Measurements from ENCODE around the gene PFKL. TPM values are rescaled to one million over a fixed set of nuclear protein-coding genes. Genes with fewer than 3 reads are reported as not detected.

PFKL gene
- total and polyA plus RNA-seq, 2 donors (not counting 1 experiment from before 2014, with no cell fraction given) = 54.8 to 125 TPM

DNA sequence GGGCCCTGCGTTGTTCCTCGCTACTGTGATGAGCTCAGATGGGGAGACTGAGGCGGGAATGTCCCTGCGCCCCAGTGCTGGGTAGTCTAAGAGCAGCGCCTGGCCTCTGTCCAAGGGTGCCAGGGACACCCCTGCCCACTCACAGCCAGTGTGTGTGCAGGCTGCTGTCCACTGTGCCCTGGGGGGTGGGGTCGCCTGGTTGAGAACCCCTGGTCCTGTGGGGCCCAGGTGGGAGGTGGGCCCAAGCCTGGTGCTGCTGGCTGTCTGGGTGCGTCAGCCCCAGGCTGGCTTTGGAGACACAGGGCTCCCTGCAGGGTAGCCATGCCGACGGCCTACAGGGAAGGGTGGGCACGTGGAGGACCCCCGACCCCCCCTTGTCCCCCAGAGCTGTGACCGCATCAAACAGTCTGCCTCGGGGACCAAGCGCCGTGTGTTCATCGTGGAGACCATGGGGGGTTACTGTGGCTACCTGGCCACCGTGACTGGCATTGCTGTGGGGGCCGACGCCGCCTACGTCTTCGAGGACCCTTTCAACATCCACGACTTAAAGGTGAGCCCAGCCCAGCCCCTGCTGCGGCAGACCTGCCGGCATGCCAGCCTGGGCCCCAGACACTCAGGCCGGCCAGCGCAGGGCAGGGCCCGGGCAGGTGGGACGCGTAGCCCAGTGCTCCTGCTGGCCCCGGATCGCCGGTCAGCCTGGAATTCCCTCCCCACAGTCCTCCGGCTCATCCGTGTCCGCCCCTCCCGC is 24.4 kb downstream of the PFKL start:
- Histone ChIP-seq H3K4me3 (replicated peaks in 1 of 4; ENCODE audit: control extremely low read depth in 1 of 4, insufficient read depth in 1 of 4, low read depth in 3 of 4, low read length in 4 of 4) (no peak overlapping the region), H3K27ac (ENCODE audit: insufficient read depth, low read length) (no peak overlapping the region), H3K4me1 (ENCODE audit: control insufficient read depth, extremely low read depth, insufficient read depth, low read length) (no peaks in the 10 kb centered on the region), H3K79me2 (ENCODE audit: control insufficient read depth, insufficient read depth, low read length) (no peaks in the 10 kb centered on the region), H3K9me3 (ENCODE audit: control insufficient read depth, insufficient read depth, low read depth, low read length) (no peaks in the 10 kb centered on the region), H3K4me2 (ENCODE audit: extremely low read depth, insufficient read depth, low read length) (no peak overlapping the region), H2AFZ (ENCODE audit: low read length) (no peak overlapping the region), H4K20me1 (ENCODE audit: control insufficient read depth, extremely low read depth, insufficient read depth, low read length) (no peaks in the 10 kb centered on the region), H3K9ac (ENCODE audit: insufficient read depth, low read length) (no peak overlapping the region), H3K36me3 (ENCODE audit: control insufficient read depth, insufficient read depth, low read length) (peaks cover 23% of the 10 kb centered on the region), H3K27me3 (ENCODE audit: control insufficient read depth, insufficient read depth, low read length) (no peaks in the 10 kb centered on the region)
- TF ChIP-seq, protein P1, sequence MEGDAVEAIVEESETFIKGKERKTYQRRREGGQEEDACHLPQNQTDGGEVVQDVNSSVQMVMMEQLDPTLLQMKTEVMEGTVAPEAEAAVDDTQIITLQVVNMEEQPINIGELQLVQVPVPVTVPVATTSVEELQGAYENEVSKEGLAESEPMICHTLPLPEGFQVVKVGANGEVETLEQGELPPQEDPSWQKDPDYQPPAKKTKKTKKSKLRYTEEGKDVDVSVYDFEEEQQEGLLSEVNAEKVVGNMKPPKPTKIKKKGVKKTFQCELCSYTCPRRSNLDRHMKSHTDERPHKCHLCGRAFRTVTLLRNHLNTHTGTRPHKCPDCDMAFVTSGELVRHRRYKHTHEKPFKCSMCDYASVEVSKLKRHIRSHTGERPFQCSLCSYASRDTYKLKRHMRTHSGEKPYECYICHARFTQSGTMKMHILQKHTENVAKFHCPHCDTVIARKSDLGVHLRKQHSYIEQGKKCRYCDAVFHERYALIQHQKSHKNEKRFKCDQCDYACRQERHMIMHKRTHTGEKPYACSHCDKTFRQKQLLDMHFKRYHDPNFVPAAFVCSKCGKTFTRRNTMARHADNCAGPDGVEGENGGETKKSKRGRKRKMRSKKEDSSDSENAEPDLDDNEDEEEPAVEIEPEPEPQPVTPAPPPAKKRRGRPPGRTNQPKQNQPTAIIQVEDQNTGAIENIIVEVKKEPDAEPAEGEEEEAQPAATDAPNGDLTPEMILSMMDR (conservative IDR thresholded peaks at IDR 0.05 in 1 of 2, IDR thresholded peaks at IDR 0.05 in 1 of 2; ENCODE audit: low read depth in 1 of 2, low read length in 2 of 2) = no peak
- TF ChIP-seq EZH2 (IDR thresholded peaks at IDR 0.05; ENCODE audit: low read length, missing control alignments) = no peak
- DNase-seq (ENCODE audit: low read depth in 2 of 2) = no peak

DNA sequence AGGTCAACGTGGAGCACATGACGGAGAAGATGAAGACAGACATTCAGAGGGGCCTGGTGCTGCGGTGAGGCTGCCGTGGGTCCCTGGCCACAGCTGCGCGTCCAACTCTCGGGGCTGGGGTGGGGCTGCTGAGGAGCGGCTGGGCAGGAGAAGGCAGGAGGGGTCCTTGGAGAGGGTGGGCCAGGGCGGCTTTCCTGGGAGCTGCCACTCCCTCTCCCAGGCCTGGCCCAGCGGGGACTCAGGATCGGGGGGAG is 24.9 kb downstream of the PFKL start:
- TF ChIP-seq, protein P1 (conservative IDR thresholded peaks at IDR 0.05 in 1 of 2, IDR thresholded peaks at IDR 0.05 in 1 of 2; ENCODE audit: low read depth in 1 of 2, low read length in 2 of 2) = no peak
- TF ChIP-seq EZH2 (IDR thresholded peaks at IDR 0.05; ENCODE audit: low read length, missing control alignments) = no peak
- no peak overlapping the region for H3K4me3 ChIP-seq (replicated peaks in 1 of 4; ENCODE audit: control extremely low read depth in 1 of 4, insufficient read depth in 1 of 4, low read depth in 3 of 4, low read length in 4 of 4)
- no peak overlapping the region for H3K27ac ChIP-seq (ENCODE audit: insufficient read depth, low read length)

GRCh38 chr21:44325386-44326271 is 25.8 kb downstream of the PFKL start:
- no peak overlapping the region for H3K4me3 ChIP-seq (replicated peaks in 1 of 4; ENCODE audit: control extremely low read depth in 1 of 4, insufficient read depth in 1 of 4, low read depth in 3 of 4, low read length in 4 of 4)
- H3K9me3 ChIP-seq (ENCODE audit: control insufficient read depth, insufficient read depth, low read depth, low read length) = no peaks in the 10 kb centered on the region
- no peaks in the 10 kb centered on the region for H4K20me1 ChIP-seq (ENCODE audit: control insufficient read depth, extremely low read depth, insufficient read depth, low read length)
- no peaks in the 10 kb centered on the region for H3K4me1 ChIP-seq (ENCODE audit: control insufficient read depth, extremely low read depth, insufficient read depth, low read length)
- no peak overlapping the region for H2AFZ ChIP-seq (ENCODE audit: low read length)
- no peaks in the 10 kb centered on the region for H3K79me2 ChIP-seq (ENCODE audit: control insufficient read depth, insufficient read depth, low read length)
- no peaks in the 10 kb centered on the region for H3K27me3 ChIP-seq (ENCODE audit: control insufficient read depth, insufficient read depth, low read length)
- TF ChIP-seq EZH2 (IDR thresholded peaks at IDR 0.05; ENCODE audit: low read length, missing control alignments) = no peak
- TF ChIP-seq, protein P1 (conservative IDR thresholded peaks at IDR 0.05 in 1 of 2, IDR thresholded peaks at IDR 0.05 in 1 of 2; ENCODE audit: low read depth in 1 of 2, low read length in 2 of 2) = no peak
- DNase-seq (ENCODE audit: low read depth in 2 of 2) = no peak
- H3K27ac ChIP-seq (ENCODE audit: insufficient read depth, low read length) = no peak overlapping the region
- H3K4me2 ChIP-seq (ENCODE audit: extremely low read depth, insufficient read depth, low read length) = no peak overlapping the region
- H3K36me3 ChIP-seq (ENCODE audit: control insufficient read depth, insufficient read depth, low read length) = peaks cover 21% of the 10 kb centered on the region
- no peak overlapping the region for H3K9ac ChIP-seq (ENCODE audit: insufficient read depth, low read length)

More for the DNA sequence above, 24.9 kb downstream of the PFKL start:
- Histone ChIP-seq H3K36me3 (ENCODE audit: control insufficient read depth, insufficient read depth, low read length) (peaks cover 21% of the 10 kb centered on the region), H3K9me3 (ENCODE audit: control insufficient read depth, insufficient read depth, low read depth, low read length) (no peaks in the 10 kb centered on the region), H3K4me1 (ENCODE audit: control insufficient read depth, extremely low read depth, insufficient read depth, low read length) (no peaks in the 10 kb centered on the region), H2AFZ (ENCODE audit: low read length) (no peak overlapping the region), H3K79me2 (ENCODE audit: control insufficient read depth, insufficient read depth, low read length) (no peaks in the 10 kb centered on the region), H4K20me1 (ENCODE audit: control insufficient read depth, extremely low read depth, insufficient read depth, low read length) (no peaks in the 10 kb centered on the region), H3K9ac (ENCODE audit: insufficient read depth, low read length) (no peak overlapping the region), H3K4me2 (ENCODE audit: extremely low read depth, insufficient read depth, low read length) (no peak overlapping the region), H3K27me3 (ENCODE audit: control insufficient read depth, insufficient read depth, low read length) (no peaks in the 10 kb centered on the region)
- DNase-seq (ENCODE audit: low read depth in 2 of 2) = no peak
